Stomach (tissue), 4 donors: ENCODE measurements around the gene SMYD3.

ENCODE experiments used
- POLR2A ChIP-seq, 4 donors: fragments of 450-650 bp; IDR thresholded peaks; one replicate each; pipeline ENCODE4 v1.6.1; 2016; ENCODE audit warnings: antibody characterized with exemption in 4 of 4, control low read depth in 2 of 4, mild to moderate bottlenecking in 1 of 4, moderate library complexity in 1 of 4
- POLR2AphosphoS5 ChIP-seq, 3 donors: sonication (generic); formaldehyde crosslinking; IDR thresholded peaks; one replicate each; pipeline ENCODE4 v1.6.1; 2016; ENCODE audit warnings: antibody characterized with exemption in 3 of 3
- TF ChIP-seq, protein P1 (sequence below), 7 experiments: fragments of 450-650 bp in 4 of 7; fragments of 200-600 bp in 3 of 7; sonication (generic) in 3 of 7; IDR thresholded peaks; one replicate each; pipeline ENCODE4 v1.5.1; 2016 to 2019; ENCODE audit warnings: antibody characterized with exemption in 7 of 7, control low read depth in 2 of 7, mild to moderate bottlenecking in 1 of 7

DNA sequence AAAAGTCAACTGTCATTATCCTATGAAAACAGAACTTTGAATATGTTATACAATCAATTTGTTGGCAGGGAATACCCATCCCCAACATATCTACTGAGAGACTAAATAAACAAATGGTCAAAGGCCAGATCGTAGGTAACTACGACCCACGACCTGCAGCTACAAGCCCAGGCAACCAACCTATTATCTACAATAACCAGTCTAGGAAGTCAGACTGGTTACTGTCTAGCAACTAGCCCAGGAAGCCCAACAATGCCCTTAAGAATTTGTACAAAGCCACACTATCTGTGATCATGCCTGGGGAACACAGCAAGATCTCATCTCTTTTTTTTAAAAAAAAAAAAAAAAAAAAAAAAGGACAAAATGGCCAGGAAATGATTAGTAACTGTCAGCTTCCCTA is 58.7 kb downstream of the SMYD3 start:
- TF ChIP-seq, protein P1, sequence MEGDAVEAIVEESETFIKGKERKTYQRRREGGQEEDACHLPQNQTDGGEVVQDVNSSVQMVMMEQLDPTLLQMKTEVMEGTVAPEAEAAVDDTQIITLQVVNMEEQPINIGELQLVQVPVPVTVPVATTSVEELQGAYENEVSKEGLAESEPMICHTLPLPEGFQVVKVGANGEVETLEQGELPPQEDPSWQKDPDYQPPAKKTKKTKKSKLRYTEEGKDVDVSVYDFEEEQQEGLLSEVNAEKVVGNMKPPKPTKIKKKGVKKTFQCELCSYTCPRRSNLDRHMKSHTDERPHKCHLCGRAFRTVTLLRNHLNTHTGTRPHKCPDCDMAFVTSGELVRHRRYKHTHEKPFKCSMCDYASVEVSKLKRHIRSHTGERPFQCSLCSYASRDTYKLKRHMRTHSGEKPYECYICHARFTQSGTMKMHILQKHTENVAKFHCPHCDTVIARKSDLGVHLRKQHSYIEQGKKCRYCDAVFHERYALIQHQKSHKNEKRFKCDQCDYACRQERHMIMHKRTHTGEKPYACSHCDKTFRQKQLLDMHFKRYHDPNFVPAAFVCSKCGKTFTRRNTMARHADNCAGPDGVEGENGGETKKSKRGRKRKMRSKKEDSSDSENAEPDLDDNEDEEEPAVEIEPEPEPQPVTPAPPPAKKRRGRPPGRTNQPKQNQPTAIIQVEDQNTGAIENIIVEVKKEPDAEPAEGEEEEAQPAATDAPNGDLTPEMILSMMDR (IDR thresholded peaks at IDR 0.05): no peak
- TF ChIP-seq POLR2A (IDR thresholded peaks at IDR 0.05): no peak
- TF ChIP-seq POLR2AphosphoS5 (IDR thresholded peaks at IDR 0.05): no peak
